MCF 10A (cell line): ENCODE data around the gene CTNNA1. TPM values are rescaled to one million over a fixed set of nuclear protein-coding genes. Genes with fewer than 3 reads are reported as not detected.
A peak's percentile ranks its signal among the peaks of the same experiment; 100 is the strongest.

ENCODE experiments used
- BruUV-seq: library from RNA; stranded (reverse); fragments of 400-500 nt; replicated peaks from 2 replicates; lab custom pipeline; 2021; lab: Mats Ljungman, UMichigan
- CTCF ChIA-PET: fragments of 300-600 bp; sonication (Branson Sonifier 250); formaldehyde crosslinking; extraction: SDS; loops from one replicate; lab custom pipeline; 2021; ENCODE audit warnings: antibody characterized with exemption, inconsistent platforms; lab: Yijun Ruan, JAX
- POLR2A ChIA-PET: fragments of 300-600, 350-650 bp; sonication (Branson Sonifier 250); formaldehyde crosslinking; extraction: SDS; loops from one replicate; lab custom pipeline; 2020; ENCODE audit warnings: antibody characterized with exemption, inconsistent platforms; lab: Yijun Ruan, JAX
- DNase-seq: peaks from one replicate; pipeline ENCODE4 v3.0.0-alpha.2; 2018; ENCODE audit not compliant: unreplicated experiment
- H3K27ac Mint-ChIP-seq: one replicate; pipeline ENCODE4 v1.8.0; 2022; ENCODE audit warnings: mild to moderate bottlenecking, low read depth, mixed read lengths; ENCODE audit not compliant: unreplicated experiment
- H3K27me3 Mint-ChIP-seq: one replicate; pipeline ENCODE4 v1.8.0; 2022; ENCODE audit warnings: mixed read lengths; ENCODE audit not compliant: insufficient read depth, unreplicated experiment
- H3K36me3 Mint-ChIP-seq: one replicate; pipeline ENCODE4 v1.8.0; 2022; ENCODE audit warnings: mild to moderate bottlenecking, moderate library complexity, mixed read lengths; ENCODE audit not compliant: insufficient read depth, unreplicated experiment
- H3K4me1 Mint-ChIP-seq: one replicate; pipeline ENCODE4 v1.8.0; 2022; ENCODE audit warnings: mixed read lengths; ENCODE audit not compliant: insufficient read depth, unreplicated experiment
- H3K4me3 Mint-ChIP-seq: one replicate; pipeline ENCODE4 v1.8.0; 2022; ENCODE audit warnings: mild to moderate bottlenecking, moderate library complexity, mixed read lengths; ENCODE audit not compliant: unreplicated experiment
- H3K9me3 Mint-ChIP-seq: one replicate; pipeline ENCODE4 v1.8.0; 2022; ENCODE audit warnings: mixed read lengths; ENCODE audit not compliant: unreplicated experiment
- intact Hi-C: fragments of 100-400 bp; cut with micrococcal nuclease; formaldehyde crosslinking; loops from 2 replicates; pipeline ENCODE4 v1.14.1; 2022
- total RNA-seq: library from RNA; stranded (reverse); gene quantifications from 2 replicates; pipeline ENCODE4 v1.2.3, GENCODE V29; 2022
- TF ChIP-seq, protein P1 (sequence below): fragments of 200-600 bp; IDR thresholded peaks from one replicate; pipeline ENCODE4 v1.8.0; 2022; ENCODE audit warnings: antibody characterized with exemption, mild to moderate bottlenecking; ENCODE audit not compliant: unreplicated experiment

Gene CTNNA1
- total RNA-seq, 1 experiment from 2014 or later = 519 TPM

DNA sequence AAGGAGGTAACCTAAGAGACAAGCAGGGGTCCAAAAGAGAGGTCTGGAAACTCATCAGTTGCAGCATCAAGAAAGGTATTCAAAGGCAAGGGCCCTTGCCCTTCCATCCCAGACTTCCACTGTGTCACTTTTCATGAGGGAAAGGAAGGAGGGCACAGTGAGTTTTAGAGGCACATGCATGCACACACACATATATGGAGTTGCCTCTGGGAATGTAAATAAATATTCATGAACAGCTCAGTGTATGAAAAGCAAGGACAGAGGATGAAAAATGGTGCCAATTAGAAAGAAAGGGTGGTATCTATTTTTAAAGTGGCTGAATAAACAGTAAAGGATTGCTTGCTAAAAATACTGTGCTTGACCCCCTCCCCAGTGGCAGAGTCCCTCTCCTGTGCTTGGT is 227.2 kb downstream of the CTNNA1 start:
- H3K4me1 Mint-ChIP-seq = peaks cover 11% of the 10 kb centered on the region
- BruUV-seq = no TSS peak
- POLR2A ChIA-PET = no interaction called here

DNA sequence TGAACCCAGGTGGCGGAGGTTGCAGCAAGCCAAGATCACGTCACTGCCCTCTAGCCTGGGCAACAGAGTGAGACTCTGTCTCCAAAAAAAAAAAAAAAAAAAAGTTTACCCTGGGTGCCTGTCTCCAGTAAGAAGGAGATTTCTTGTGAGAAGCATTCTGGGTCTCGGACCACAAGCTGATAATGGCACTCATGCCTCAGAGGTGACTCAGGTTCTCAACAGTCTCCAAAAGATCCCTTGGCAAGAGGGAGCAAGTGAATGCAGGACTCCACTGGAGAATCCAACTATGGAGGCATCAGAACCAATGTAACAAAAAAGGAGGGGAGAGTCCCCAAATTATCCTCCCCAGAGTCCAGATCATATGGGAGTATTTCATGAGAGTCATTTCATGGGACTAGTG is 227.9 kb downstream of the CTNNA1 start:
- peaks cover 11% of the 10 kb centered on the region for H3K4me1 Mint-ChIP-seq
- TF ChIP-seq, protein P1, sequence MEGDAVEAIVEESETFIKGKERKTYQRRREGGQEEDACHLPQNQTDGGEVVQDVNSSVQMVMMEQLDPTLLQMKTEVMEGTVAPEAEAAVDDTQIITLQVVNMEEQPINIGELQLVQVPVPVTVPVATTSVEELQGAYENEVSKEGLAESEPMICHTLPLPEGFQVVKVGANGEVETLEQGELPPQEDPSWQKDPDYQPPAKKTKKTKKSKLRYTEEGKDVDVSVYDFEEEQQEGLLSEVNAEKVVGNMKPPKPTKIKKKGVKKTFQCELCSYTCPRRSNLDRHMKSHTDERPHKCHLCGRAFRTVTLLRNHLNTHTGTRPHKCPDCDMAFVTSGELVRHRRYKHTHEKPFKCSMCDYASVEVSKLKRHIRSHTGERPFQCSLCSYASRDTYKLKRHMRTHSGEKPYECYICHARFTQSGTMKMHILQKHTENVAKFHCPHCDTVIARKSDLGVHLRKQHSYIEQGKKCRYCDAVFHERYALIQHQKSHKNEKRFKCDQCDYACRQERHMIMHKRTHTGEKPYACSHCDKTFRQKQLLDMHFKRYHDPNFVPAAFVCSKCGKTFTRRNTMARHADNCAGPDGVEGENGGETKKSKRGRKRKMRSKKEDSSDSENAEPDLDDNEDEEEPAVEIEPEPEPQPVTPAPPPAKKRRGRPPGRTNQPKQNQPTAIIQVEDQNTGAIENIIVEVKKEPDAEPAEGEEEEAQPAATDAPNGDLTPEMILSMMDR = no peak
- H3K27me3 Mint-ChIP-seq = no peaks in the 10 kb centered on the region
- no peak overlapping the region for H3K4me3 Mint-ChIP-seq
- peaks cover 35% of the 10 kb centered on the region for H3K36me3 Mint-ChIP-seq
- CTCF ChIA-PET = interaction anchor here (0.6 kb wide), 1 partner anchor 156 kb away, joined by 3 read pairs; no protein-coding TSS in a partner anchor
- DNase-seq = no peak
- BruUV-seq = no TSS peak
- intact Hi-C loops = no loop called here
- POLR2A ChIA-PET = no interaction called here
- no peaks in the 10 kb centered on the region for H3K9me3 Mint-ChIP-seq
- H3K27ac Mint-ChIP-seq = no peak overlapping the region

More for the DNA sequence above, 227.2 kb downstream of the CTNNA1 start:
- Mint-ChIP-seq H3K27ac (no peak overlapping the region), H3K36me3 (peaks cover 33% of the 10 kb centered on the region), H3K4me3 (no peak overlapping the region), H3K9me3 (no peaks in the 10 kb centered on the region), H3K27me3 (no peaks in the 10 kb centered on the region)
- intact Hi-C loops = no loop called here
- DNase-seq = no peak
- TF ChIP-seq, protein P1 = no peak
- CTCF ChIA-PET = interaction anchor here (0.6 kb wide), 1 partner anchor 192 kb away, joined by 3 read pairs; no protein-coding TSS in a partner anchor

DNA sequence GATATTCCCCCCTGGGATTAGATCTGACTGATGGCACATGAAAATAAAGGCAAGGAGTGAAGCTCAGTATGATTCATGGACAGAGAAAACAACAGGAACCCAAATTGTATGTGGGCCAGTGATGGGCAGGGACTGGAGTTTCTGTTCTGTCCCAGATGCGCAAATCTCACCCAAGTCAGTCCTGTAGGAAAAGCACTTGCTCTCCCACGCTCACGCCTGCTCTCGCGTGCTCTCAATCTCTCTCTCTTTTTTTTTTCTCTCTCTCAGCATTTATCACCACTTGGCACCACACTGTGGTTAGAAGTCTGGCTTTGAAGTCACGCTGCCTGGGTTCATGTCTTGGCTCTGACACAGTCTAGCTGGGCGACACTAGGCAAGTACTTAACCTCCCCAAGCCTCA is 228.4 kb downstream of the CTNNA1 start:
- peaks cover 35% of the 10 kb centered on the region for H3K36me3 Mint-ChIP-seq
- intact Hi-C loops = no loop called here
- H3K27me3 Mint-ChIP-seq = no peaks in the 10 kb centered on the region
- DNase-seq = no peak
- ChIA-PET POLR2A (no interaction called here), CTCF (interaction anchor here (0.6 kb wide), 1 partner anchor 157 kb away, joined by 3 read pairs; no protein-coding TSS in a partner anchor)
- TF ChIP-seq, protein P1 = no peak
- H3K4me1 Mint-ChIP-seq = peaks cover 11% of the 10 kb centered on the region
- H3K4me3 Mint-ChIP-seq = no peak overlapping the region
- H3K9me3 Mint-ChIP-seq = no peaks in the 10 kb centered on the region
- BruUV-seq = no TSS peak
- no peak overlapping the region for H3K27ac Mint-ChIP-seq

DNA sequence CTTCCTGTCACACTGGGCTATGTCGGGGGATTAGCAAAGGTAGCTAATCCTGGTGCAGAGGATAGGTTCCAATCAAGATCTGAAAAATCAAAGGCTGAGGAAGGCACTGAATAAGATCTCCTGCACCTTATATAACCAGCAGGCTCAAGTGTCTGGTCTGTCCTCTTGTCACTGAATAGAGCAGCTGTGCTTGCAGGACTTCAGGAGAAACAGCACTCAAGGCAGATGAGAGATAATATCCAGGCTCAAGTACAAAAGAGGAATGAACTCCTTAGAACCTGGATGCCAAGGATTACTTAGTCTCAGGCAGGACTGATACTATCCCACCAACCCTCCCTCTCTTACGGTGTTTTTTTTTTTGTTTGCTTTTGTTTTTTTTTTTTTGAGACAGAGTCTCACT is 230.8 kb downstream of the CTNNA1 start:
- Mint-ChIP-seq H3K27ac (peak overlapping the region; percentile 27), H3K27me3 (no peaks in the 10 kb centered on the region), H3K4me1 (peaks cover 4% of the 10 kb centered on the region), H3K36me3 (peaks cover 34% of the 10 kb centered on the region), H3K9me3 (no peaks in the 10 kb centered on the region), H3K4me3 (no peak overlapping the region)
- ChIA-PET CTCF (no interaction called here), POLR2A (interaction anchor here (0.6 kb wide), 1 partner anchor 17 kb away, joined by 4 read pairs; no protein-coding TSS in a partner anchor)
- BruUV-seq = no TSS peak
- TF ChIP-seq, protein P1 = no peak
- DNase-seq = no peak
- intact Hi-C loops = no loop called here

Other genes with a start within 250 kb of the CTNNA1 start
- 307 and 349 TPM in 2 replicates for gene ETF1, start 210.2 kb upstream of the CTNNA1 start, total RNA-seq
- gene HSPA9, start 178.0 kb upstream of the CTNNA1 start, total RNA-seq = 1,057 and 1,102 TPM in 2 replicates
- gene LRRTM2, start 121.9 kb downstream of the CTNNA1 start, total RNA-seq = not detected in 2 replicates